GM18858 (cell line): Measurements from ENCODE around the gene NEIL1.
"Not testable (repeated sequence)": the region's sequence is repeated elsewhere in the genome, so short reads cannot be mapped to it uniquely, and the experiment has no call there.

Experiments used
- ATAC-seq: cut with Tn5 transposase; IDR thresholded peaks from one replicate; pipeline ENCODE4 v1.9.1; 2021; ENCODE audit not compliant: unreplicated experiment

NEIL1 gene, protein sequence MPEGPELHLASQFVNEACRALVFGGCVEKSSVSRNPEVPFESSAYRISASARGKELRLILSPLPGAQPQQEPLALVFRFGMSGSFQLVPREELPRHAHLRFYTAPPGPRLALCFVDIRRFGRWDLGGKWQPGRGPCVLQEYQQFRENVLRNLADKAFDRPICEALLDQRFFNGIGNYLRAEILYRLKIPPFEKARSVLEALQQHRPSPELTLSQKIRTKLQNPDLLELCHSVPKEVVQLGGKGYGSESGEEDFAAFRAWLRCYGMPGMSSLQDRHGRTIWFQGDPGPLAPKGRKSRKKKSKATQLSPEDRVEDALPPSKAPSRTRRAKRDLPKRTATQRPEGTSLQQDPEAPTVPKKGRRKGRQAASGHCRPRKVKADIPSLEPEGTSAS

GRCh38 chr15:75346796-75347221, at the start of gene NEIL1:
NEIL1 (plus strand) TSS chr15:75347039; CDS start chr15:75348906, 1,867 bp downstream.
- ATAC-seq = no peak

- not testable (repeated sequence) for ATAC-seq
These were observed 48.1 kb upstream of the NEIL1 start for GRCh38 chr15:75298541-75299310.

- not testable (repeated sequence) for ATAC-seq
These were observed 47.5 kb upstream of the NEIL1 start for GRCh38 chr15:75299311-75299688.

DNA sequence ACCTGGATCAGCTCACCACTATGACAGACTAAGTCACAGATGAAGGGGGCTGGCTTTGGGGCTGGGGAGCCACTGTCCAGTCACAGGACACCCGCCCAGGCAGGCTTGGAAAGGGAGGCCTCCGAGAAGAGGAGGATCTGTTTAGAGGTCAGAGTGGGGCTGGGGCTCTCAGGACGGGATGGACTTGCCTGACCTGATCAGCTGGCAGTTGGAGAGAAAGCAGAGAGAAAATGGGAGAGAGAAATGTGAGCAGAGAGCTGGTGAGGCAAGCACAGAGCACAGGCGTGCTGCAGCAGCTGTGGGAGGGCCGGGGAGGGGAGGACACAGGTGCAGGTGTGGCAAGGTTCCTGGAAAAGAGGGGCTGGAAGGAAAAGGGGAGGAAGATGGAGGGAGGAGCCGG, 46.8 kb upstream of the NEIL1 start:
- not testable (repeated sequence) for ATAC-seq

- no peak for ATAC-seq
These were observed 44.5 kb upstream of the NEIL1 start for GRCh38 chr15:75302318-75302717.

- not testable (repeated sequence) for ATAC-seq
These were observed 44.1 kb upstream of the NEIL1 start for GRCh38 chr15:75302753-75303152.

- ATAC-seq = no peak
These were observed 40.7 kb upstream of the NEIL1 start for GRCh38 chr15:75306188-75306587.

DNA sequence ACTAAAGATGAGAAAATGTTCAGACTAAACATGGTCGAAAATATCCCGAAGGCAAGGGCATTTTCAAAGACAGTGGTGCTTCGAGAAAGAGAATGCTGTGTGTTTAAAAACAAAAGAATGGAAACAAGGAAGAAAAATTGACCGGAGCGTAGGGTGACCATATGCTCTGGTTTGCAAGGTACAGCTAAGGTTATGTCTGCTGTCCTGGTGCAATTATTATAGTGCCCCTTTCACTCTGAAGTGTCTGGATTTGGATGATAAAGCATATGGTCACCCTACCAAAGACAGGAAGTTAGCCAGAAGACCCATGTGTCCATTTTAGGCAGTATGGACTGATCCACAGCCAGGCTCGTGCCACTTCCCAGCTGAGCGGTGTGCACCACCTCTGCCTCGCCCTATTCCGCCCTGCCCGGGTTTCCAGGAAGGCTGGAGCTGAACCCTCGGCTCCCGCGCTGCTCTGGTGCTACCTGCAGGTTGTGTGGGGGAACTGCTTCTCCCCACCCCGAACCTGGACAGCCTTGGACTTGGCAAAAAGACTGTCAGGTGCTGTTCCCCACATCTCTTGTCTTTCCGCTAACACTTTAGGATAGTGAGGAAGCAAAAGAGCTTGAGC, 39.0 kb upstream of the NEIL1 start:
- no peak for ATAC-seq

DNA sequence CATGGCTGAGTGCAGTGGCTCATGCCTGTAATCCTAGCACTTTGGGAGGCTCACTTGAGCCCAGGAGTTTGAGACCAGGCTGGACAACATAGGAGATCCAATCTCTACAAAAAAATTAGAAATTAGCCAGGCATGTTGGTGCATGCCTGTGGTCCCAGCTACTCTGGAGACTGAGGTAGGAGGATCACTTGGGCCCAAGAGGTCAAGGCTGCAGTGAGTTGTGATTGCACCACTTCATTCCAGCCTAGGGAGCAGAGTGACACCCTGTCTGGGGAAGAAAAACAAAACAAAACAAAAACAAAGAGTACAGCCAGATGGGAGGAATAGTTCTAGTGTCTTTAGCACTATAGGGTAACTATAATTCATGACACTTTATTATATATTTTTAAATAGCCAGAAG, 37.1 kb upstream of the NEIL1 start:
- no peak for ATAC-seq

DNA sequence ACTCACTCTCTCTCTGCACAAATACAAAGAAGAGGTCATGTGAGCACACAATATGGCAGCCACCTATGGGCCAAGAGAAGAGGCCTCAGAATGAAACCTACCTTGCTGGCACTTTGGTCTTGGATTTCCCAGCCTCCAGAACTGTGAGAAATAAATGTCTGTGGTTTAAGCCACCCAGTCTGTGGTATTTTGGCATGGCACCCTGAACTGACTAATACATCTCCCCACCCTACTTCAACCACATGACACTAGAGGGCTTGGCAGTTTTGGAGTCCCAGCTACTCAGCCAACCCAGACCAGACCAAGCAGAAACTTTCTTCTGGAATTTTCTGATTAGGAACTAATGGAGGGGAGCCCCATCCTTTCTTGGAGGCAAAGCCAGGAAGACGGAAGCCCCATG, 34.3 kb upstream of the NEIL1 start:
- not testable (repeated sequence) for ATAC-seq

GRCh38 chr15:75313116-75313845, 33.6 kb upstream of the NEIL1 start:
- ATAC-seq = no peak

- ATAC-seq = no peak
These were observed 32.1 kb upstream of the NEIL1 start for GRCh38 chr15:75314552-75315290.

DNA sequence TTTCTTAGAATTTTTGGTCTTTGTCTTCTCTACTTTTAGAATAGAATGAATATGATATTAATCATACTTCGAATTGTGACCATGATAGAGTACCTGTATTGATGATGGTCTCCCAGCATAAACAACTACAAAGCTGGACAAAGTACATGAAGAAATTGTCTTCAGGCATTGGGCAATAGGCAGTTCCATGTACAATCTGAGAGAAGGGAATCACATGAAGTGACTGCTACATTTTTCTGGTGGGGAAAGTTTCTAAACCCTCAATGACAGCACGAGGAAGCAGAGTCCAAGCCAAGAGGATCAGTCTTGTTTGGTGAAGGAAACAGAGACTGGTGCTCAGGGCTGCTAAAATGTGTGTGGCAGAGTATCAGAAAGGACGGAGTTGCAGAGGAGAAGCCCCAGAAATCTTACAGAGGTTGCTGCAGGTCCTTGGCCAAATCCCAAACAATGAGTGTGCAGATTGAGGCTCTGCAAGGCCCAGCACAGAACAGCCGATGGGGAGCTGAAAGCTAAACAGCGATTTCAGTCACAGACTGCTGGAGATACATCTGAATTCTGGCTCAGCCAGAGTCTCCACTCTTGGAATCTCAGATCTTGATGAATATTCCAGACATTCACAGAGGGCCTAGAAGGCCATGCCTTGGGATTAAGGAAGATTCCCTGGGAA, 27.5 kb upstream of the NEIL1 start:
- not testable (repeated sequence) for ATAC-seq

DNA sequence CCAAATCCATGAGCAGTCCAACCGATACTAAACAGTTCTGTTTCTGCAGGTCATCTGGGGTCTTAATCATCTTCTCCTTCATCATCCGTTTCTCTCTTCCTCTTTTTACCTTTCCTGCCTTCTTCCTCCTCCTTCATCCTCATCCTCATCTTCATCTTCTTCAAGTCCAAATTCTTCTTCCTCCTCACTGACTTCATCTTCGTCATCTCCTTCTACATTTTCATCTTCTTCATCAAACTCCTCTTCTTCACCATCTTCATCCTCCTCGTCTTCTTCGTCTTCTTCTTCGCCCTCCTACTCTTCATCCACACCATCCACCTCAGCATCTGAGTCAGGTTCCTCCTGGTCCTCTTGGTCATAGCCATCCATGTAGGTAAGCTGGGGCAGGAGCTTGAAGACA, 25.1 kb upstream of the NEIL1 start:
- no peak for ATAC-seq

DNA sequence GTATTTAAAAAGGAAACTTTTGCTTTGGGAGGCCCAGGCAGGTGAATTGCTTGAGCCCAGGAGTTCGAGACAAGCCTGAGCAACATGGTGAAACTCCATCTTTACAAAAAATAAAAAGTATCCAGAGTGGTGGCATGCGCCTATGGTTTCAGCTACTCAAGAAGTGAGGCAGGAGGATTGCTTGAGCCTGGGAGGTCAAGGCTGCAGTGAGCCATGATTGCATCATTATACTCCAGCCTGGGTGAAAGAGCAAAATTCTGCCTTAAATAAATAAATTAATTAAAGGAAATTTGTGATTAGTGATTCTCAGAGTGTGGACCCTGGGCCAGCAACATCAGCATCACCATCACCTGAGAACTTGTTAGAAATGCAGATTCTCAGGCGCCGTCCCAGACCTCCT, 20.9 kb upstream of the NEIL1 start:
- no peak for ATAC-seq

DNA sequence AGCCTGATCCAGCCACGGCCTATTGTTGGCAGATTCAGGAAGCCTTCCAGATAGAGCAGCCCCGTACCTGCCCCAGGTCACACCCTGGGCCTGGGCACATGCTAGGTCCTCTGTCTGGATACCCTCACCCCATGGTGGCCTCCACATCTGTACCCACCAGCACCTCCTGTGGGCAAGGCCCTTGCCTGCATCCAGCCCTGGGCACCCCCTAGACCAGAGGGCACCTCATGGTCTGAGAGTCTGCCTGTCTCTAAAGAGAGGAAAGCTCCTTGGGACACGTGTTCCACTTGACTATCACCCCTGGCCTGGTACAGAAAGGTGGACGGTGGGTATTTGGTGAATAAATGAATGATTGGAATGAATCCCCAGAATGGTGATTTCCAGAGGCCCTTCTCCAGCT, 19.8 kb upstream of the NEIL1 start:
- no peak for ATAC-seq

DNA sequence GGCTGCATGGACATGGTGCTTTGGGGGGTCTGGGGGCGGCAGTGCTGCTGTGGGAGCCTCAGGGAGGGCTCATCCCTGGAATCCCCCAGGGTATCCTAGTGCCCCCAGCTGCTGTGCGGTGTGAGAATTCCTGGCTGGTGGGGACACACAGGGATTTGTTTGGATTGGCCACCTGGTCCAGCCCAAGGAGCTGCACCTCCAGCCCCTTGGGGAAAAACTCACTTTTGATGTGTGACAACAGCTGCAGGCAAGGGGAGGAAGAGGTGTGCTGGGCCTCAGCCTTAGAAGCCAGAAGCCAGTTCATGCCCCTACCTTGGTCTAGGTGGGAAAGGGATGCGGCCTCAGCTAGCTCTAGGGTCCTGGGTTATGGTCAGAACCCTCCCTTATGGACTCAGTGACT, 19.3 kb upstream of the NEIL1 start:
- ATAC-seq = no peak

DNA sequence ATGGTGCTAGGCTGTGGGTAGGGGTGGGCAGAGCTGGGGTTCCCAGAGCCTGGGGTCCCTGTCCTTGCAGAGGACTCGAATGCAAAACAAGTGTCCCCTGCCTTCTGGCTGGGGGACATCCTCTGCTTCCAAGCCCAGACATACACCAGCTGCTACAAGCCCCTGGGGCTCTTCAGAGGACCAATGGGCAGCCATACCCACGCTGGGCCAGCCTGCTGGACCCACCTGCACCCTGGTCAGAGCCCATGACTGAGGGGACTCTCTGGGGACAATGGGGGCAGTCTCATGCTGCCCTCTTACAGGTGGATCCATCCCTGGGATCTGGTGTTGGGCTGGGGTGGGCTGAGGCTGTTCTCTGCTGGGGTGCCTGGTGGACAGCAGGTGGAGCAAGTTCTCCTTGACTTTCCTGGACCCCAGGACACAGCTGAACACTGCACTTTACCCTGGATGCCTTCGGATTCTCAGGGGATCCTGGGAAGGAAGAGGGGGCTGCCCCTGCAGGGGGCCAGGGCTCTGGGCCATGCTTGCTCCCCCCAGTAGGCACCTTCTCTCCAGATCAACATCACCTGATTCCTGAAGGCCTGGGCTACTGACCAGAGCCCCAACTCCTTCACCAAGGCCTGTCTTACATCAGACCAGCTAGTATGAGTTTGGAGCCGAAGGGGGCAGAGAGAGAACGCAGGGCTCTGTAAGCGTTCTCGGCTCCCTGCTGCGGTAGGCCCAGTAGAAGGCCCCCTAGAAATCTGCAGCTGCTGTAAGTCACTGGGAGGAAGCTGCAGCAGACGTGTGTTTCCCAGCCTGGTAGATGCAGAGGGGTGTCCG, 18.1 kb upstream of the NEIL1 start:
- ATAC-seq = no peak

GRCh38 chr15:75329571-75329970, 17.3 kb upstream of the NEIL1 start:
- no peak for ATAC-seq
